ENCODE data around the gene CYP1A1. TPM values are rescaled to one million over a fixed set of nuclear protein-coding genes. Genes with fewer than 3 reads are reported as not detected.

Gene CYP1A1
- total and polyA plus RNA-seq, 9 of the 15 experiments (the other 6 are each of a cell fraction or from before 2014, with no cell fraction given) = 0.04 to 0.13 (median 0.05) TPM; not detected in 5

DNA sequence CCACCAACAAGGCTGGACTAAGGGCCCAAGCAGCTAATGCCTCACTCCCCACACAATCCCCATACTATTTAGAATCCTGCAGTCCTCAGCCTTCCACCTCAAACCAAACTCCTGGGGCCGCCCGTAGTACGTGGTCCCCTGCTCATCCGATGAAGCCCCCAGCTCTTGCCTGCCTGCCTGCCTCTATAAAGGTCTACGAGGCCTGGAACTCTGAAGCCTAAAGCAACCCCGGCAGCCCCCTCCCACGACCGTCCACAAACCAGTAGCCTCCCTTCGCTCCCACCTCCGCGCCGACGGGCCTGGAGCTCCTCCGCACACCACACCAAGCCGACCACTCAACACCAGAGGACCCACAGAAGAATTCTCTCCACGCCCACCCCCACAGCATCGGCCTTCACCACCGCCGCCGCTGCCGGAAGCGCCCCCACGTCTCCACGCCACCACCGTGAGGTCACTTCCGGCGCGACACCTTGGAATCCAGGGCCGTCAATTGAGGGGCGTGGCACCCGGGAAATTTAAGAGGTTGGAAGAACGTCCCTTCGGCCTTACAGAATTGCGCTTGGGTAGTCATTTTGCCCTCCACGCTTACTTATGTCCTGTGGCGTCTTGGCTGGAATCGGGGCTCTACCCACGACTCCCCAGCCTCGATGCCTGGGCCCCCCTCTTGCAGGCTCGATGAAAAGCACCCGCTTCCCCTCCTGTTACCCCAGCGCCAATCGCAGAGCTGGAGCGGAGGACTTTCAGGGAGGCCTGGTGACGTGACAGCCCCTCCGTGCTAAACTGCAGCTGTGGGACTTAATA, 29.5 kb downstream of the CYP1A1 start, which contains the start of gene EDC3 (continued):
- TF ChIP-seq, protein P1, sequence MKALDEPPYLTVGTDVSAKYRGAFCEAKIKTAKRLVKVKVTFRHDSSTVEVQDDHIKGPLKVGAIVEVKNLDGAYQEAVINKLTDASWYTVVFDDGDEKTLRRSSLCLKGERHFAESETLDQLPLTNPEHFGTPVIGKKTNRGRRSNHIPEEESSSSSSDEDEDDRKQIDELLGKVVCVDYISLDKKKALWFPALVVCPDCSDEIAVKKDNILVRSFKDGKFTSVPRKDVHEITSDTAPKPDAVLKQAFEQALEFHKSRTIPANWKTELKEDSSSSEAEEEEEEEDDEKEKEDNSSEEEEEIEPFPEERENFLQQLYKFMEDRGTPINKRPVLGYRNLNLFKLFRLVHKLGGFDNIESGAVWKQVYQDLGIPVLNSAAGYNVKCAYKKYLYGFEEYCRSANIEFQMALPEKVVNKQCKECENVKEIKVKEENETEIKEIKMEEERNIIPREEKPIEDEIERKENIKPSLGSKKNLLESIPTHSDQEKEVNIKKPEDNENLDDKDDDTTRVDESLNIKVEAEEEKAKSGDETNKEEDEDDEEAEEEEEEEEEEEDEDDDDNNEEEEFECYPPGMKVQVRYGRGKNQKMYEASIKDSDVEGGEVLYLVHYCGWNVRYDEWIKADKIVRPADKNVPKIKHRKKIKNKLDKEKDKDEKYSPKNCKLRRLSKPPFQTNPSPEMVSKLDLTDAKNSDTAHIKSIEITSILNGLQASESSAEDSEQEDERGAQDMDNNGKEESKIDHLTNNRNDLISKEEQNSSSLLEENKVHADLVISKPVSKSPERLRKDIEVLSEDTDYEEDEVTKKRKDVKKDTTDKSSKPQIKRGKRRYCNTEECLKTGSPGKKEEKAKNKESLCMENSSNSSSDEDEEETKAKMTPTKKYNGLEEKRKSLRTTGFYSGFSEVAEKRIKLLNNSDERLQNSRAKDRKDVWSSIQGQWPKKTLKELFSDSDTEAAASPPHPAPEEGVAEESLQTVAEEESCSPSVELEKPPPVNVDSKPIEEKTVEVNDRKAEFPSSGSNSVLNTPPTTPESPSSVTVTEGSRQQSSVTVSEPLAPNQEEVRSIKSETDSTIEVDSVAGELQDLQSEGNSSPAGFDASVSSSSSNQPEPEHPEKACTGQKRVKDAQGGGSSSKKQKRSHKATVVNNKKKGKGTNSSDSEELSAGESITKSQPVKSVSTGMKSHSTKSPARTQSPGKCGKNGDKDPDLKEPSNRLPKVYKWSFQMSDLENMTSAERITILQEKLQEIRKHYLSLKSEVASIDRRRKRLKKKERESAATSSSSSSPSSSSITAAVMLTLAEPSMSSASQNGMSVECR (CRISPR knock-in tag; IDR thresholded peaks at IDR 0.05) = peak; percentile 98
- TF ChIP-seq HBP1 (CRISPR knock-in tag; IDR thresholded peaks at IDR 0.05) = peak; percentile 82
- TF ChIP-seq MBD2 (IDR thresholded peaks at IDR 0.05; ENCODE audit: borderline replicate concordance, low read depth) = peak; percentile 55; the same call in 1 of the 2 replicates
- peak; percentile 99 for TF ChIP-seq PHF20 (IDR thresholded peaks at IDR 0.05; ENCODE audit: partially characterized antibody)
- peak; percentile 93 for TF ChIP-seq E2F8 (IDR thresholded peaks at IDR 0.05; ENCODE audit: low read depth, partially characterized antibody)
- TF ChIP-seq, protein P2, sequence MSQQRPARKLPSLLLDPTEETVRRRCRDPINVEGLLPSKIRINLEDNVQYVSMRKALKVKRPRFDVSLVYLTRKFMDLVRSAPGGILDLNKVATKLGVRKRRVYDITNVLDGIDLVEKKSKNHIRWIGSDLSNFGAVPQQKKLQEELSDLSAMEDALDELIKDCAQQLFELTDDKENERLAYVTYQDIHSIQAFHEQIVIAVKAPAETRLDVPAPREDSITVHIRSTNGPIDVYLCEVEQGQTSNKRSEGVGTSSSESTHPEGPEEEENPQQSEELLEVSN (IDR thresholded peaks at IDR 0.05; ENCODE audit: borderline replicate concordance in 1 of 2, extremely low read depth in 1 of 2, insufficient read depth in 1 of 2, insufficient read length in 1 of 2, low read depth in 1 of 2, low read length in 1 of 2, poor library complexity in 1 of 2, severe bottlenecking in 1 of 2) = peak in 1 of 2 experiments; percentile 33
- no peak for TF ChIP-seq ZNF197 (CRISPR knock-in tag; IDR thresholded peaks at IDR 0.05; ENCODE audit: low read depth)
- peak; percentile 81; the same call in 1 of the 2 replicates for TF ChIP-seq NFRKB (IDR thresholded peaks at IDR 0.05; ENCODE audit: low read depth)
- TF ChIP-seq SAP30 (IDR thresholded peaks at IDR 0.05; ENCODE audit: borderline replicate concordance, insufficient read depth, low read depth, low read length, poor library complexity, severe bottlenecking) = peak; percentile 98
- TF ChIP-seq TAF7 (tag; IDR thresholded peaks at IDR 0.05) = peak; percentile 66; the same call in 1 of the 2 replicates
- TF ChIP-seq, protein P3, sequence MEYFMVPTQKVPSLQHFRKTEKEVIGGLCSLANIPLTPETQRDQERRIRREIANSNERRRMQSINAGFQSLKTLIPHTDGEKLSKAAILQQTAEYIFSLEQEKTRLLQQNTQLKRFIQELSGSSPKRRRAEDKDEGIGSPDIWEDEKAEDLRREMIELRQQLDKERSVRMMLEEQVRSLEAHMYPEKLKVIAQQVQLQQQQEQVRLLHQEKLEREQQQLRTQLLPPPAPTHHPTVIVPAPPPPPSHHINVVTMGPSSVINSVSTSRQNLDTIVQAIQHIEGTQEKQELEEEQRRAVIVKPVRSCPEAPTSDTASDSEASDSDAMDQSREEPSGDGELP (CRISPR knock-in tag; IDR thresholded peaks at IDR 0.05; ENCODE audit: borderline replicate concordance) = peak; percentile 69; the same call in 1 of the 2 replicates
- TF ChIP-seq YY1 (IDR thresholded peaks at IDR 0.05; ENCODE audit: borderline replicate concordance in 1 of 3, control insufficient read depth in 1 of 3, extremely low read depth in 1 of 3, insufficient read depth in 3 of 3, insufficient read length in 1 of 3, insufficient replicate concordance in 2 of 3, low read depth in 1 of 3, low read length in 2 of 3) = peak in 1 of 3 experiments; percentile 57
